Peyer's patch (tissue), 4 donors: ENCODE results near the gene SLC30A5.

Experiments
- POLR2A ChIP-seq, 2 donors: fragments of 450-650 bp; IDR thresholded peaks; one replicate each; pipeline ENCODE4 v1.5.1; 2017; ENCODE audit warnings: antibody characterized with exemption in 2 of 2, mild to moderate bottlenecking in 2 of 2, moderate library complexity in 2 of 2
- TF ChIP-seq, protein P1 (sequence below), 6 experiments: fragments of 450-650 bp in 4 of 6; fragments of 200-600 bp in 2 of 6; sonication (generic) in 1 of 6; IDR thresholded peaks; one replicate each; pipeline ENCODE4 v1.5.1; 2017 to 2019; ENCODE audit warnings: antibody characterized with exemption in 6 of 6, mild to moderate bottlenecking in 3 of 6, moderate library complexity in 1 of 6

DNA sequence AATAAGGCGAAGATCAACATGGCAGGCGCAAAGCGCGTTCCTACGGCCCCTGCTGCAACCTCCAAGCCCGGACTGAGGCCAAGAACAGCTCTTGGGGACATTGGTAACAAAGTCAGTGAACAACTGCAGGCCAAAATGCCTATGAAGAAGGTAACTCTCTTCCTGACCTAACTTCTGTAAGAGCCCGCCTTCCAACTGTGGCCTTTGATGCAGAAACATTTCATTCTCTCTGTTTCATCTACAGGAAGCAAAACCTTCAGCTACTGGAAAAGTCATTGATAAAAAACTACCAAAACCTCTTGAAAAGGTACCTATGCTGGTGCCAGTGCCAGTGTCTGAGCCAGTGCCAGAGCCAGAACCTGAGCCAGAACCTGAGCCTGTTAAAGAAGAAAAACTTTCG lies 74.1 kb downstream of the SLC30A5 start:
- TF ChIP-seq, protein P1, sequence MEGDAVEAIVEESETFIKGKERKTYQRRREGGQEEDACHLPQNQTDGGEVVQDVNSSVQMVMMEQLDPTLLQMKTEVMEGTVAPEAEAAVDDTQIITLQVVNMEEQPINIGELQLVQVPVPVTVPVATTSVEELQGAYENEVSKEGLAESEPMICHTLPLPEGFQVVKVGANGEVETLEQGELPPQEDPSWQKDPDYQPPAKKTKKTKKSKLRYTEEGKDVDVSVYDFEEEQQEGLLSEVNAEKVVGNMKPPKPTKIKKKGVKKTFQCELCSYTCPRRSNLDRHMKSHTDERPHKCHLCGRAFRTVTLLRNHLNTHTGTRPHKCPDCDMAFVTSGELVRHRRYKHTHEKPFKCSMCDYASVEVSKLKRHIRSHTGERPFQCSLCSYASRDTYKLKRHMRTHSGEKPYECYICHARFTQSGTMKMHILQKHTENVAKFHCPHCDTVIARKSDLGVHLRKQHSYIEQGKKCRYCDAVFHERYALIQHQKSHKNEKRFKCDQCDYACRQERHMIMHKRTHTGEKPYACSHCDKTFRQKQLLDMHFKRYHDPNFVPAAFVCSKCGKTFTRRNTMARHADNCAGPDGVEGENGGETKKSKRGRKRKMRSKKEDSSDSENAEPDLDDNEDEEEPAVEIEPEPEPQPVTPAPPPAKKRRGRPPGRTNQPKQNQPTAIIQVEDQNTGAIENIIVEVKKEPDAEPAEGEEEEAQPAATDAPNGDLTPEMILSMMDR (IDR thresholded peaks at IDR 0.05), result no peak
- TF ChIP-seq POLR2A (IDR thresholded peaks at IDR 0.05), result no peak
